Mucosa of gallbladder (tissue), 1 donor: Measurements from ENCODE around the gene ZC3H7A. TPM values are rescaled to one million over a fixed set of nuclear protein-coding genes. Genes with fewer than 3 reads are reported as not detected.

Experiments used
- DNase-seq: peaks from one replicate; pipeline ENCODE4 v3.0.0-alpha.2; 2020; ENCODE audit warnings: low spot score
- total RNA-seq: library from RNA; stranded (reverse); gene quantifications from one replicate; pipeline ENCODE4 v1.2.1, GENCODE V29; 2021
- donor health status: DM: no; HTN: no; CAD: no.

ZC3H7A gene
- total RNA-seq, 1 donor from 2014 or later: 47.1 TPM

DNA sequence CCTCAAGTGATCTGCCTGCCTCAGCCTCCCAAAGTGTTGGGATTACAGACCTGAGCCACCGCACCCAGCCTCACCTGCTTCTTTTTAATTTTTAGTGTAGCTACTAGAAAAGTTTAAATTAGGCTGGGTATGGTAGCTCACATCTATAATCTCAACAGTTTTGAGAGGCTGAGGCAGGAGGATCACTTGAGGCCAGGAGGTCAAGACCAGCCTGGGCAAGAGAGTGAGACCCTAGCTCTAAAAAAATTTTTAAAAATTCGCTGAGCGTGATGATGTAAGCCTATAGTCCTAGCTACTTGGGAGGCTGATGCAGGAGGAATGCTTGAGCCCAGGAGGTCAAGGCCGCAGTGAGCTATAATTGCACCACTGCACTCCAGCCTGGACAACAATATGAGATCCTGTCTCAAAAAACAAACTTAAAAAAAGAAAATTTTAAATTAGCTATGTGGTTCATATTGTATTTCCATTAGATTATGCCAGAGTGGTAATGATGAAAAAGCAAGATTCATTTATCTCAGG, 89.3 kb downstream of the ZC3H7A start:
- DNase-seq: no peak

DNA sequence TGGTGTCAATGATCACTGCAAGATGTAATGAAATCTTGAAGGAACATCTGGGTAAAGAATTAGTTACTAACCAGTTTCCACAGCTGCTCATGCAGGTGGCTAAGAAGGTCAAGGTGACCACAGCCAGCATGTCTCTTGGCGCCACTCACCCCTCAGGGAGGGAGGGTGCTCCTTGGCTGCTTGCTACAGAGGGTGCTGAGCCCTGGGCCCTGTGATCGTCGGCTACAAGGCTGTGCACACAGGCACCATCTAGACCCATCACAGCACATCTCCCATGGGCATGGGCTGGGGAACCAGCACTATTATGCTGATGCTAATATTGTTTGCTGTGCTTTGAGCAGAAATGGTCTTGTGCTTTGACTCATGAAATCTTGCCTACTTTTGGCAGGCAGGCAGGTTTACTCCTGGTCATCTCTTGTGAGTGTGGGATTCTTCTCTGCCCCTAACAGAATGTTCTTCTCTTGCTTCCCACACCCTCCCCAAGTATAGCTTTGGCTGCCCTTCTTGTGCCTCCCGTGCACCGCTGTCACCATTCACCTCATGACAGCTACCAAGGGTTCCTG, 90.8 kb downstream of the ZC3H7A start:
- DNase-seq: no peak

DNA sequence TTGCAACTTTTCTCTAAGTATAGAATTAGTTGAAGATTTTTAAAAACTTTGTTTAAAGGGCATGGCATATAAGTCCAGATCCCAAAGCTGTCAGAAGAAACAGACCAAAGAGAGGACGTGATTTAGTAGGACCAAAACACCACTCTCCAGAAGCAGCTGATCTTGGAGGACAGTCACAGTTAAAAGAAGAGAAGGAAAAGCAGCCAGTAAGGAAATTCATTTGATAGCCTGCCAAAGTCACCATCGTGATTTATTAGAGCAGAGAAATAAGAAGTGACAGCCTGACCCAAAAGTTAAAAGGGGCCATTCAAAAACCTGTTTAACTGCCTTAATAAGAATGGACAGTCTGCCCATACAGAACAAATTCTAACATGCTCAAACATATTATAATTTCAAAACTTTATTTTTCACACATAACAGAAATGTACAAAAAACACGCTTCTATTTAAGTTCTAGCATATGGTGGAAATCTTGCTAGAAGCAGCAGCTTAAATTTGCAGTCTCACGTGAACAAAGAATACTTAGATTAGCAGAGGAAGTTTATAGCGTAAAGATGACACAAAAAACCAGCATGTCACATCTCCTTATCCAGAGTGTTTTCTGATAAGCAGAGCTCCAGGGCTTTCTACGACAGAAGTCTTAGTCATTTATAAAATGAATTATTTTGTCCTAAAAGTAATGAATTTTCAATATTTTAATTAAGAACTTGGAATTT, 91.6 kb downstream of the ZC3H7A start:
- DNase-seq: no peak

Other genes with a start within 250 kb of the ZC3H7A start
- gene LITAF, start 210.3 kb downstream of the ZC3H7A start, total RNA-seq: 121 TPM
- gene SNN, start 128.8 kb downstream of the ZC3H7A start, total RNA-seq: 55.0 TPM
- 55.7 TPM for gene TXNDC11, start 54.4 kb downstream of the ZC3H7A start, total RNA-seq
- 80.7 TPM for gene RSL1D1, start 54.3 kb upstream of the ZC3H7A start, total RNA-seq
- gene GSPT1, start 118.7 kb upstream of the ZC3H7A start, total RNA-seq: 73.5 TPM
- gene NPIPB2, start 144.8 kb upstream of the ZC3H7A start, total RNA-seq: 5.5 TPM
- gene TNFRSF17, start 168.0 kb upstream of the ZC3H7A start, total RNA-seq: 0.46 TPM
- 31.6 TPM for gene SNX29, start 179.5 kb upstream of the ZC3H7A start, total RNA-seq